ENCODE data around the gene GRIK2.

GRIK2 gene

GRCh38 chr6:101887532-101887931 is 494.0 kb downstream of the GRIK2 start:
- no peak for DNase-seq (ENCODE audit: low read depth)

DNA sequence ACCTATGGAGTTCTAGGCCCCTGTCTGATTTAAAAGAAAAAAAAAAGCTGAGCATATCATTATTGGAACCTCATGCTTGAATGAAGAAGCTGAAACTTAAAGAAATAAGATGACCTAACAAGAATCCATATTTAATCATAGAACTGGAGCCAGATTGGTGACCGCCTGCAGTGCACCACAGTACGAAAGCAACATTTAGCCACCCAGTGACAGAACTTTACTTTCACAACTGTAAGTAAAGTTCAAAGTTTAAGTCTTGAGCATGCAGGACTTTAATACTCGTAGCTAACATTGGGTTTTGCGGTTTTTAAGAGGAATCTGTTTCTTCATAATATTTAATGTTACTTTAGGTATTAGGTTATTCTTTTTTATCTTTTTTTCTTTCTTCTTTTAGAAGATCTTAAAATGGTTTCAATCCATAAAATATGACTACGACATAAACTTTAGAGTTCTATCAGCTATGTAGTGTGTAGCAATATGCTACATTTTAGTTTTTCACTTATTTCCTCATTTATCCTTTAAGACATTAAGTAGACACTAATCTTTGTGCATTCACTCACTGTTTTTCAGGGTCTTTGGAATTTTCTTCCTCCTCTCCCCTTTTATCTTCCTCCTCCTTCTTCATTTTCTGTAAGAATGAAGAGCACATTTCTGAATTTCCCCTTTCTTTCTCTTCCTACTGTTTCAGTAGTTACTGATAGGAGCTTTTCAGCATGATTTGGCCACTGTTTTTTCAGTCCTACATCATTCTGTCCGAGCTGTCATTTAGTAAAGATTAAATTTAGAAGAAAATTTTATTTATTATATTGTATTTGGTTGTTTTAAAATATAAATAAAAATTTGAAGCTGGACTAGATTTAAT is 514.1 kb downstream of the GRIK2 start:
- DNase-seq (ENCODE audit: low read depth), result no peak

DNA sequence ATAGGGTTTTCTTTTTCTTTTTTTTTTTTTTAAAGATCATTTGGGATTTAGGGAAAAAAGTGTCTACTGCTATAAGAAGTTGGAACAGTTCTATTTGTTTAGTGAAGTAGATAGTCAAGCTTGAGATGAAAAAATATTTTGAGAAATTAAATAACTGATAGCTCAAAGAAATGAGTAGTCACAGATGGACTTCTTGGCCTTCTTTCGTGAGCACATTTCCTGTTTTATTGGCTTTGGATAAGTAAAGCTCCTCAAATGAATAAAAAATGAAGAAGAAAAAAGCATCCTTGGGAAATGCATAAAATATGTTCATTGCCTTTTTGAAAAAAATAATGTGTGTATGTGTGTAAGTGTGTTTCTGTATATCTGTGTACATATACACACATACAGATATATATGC is 515.9 kb downstream of the GRIK2 start:
- DNase-seq (ENCODE audit: low read depth), result no peak

DNA sequence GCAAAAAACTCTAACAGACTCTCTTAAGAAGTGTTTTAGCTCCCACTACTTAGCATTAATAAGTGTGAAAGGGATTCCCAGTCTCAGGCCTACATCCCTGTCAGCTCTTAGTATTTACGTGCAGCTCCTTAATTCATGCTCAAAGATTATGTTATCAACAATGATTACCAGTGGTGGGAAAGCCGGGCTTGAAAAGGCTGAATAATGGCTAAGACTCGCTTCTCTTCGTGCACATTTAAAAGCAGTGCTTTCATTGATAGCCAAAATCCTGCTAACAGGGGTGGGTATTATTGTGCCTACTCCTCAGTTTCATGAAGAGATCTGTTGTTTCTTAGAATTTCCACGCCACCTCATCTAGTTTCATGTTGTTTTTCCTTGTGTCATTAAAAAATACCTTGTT is 518.8 kb downstream of the GRIK2 start:
- no peak for DNase-seq (ENCODE audit: low read depth)

GRCh38 chr6:101918471-101918870 is 525.0 kb downstream of the GRIK2 start:
- no peak for DNase-seq (ENCODE audit: low read depth)

DNA sequence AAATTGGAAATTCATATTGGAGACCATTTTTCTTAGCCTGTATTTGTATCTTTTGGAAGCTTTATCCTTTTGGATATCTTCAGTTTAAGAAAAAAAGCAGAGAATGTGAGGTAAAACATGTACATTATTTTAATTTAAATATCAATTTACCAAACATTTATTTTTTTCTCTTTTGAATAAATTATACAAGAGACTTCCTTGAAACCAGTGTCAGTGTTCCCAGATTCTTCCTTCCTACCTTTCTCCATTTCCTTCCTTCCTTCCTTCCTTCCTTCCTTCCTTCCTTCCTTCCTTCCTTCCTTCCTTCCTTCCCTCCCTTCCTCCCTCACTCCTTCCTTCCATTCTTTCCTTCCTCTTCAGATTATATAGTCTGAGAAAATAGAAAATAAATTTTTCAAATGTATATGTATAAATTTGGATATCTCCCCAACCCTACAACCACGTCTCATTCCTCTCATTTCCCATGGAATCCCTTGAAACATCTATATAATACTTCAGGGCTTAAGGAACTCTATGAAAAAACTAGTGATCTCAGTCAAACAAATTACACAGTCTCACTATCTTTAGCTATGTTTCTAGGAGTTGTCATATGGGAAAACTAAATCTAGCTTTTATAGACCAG is 528.4 kb downstream of the GRIK2 start:
- no peak for DNase-seq (ENCODE audit: low read depth)

DNA sequence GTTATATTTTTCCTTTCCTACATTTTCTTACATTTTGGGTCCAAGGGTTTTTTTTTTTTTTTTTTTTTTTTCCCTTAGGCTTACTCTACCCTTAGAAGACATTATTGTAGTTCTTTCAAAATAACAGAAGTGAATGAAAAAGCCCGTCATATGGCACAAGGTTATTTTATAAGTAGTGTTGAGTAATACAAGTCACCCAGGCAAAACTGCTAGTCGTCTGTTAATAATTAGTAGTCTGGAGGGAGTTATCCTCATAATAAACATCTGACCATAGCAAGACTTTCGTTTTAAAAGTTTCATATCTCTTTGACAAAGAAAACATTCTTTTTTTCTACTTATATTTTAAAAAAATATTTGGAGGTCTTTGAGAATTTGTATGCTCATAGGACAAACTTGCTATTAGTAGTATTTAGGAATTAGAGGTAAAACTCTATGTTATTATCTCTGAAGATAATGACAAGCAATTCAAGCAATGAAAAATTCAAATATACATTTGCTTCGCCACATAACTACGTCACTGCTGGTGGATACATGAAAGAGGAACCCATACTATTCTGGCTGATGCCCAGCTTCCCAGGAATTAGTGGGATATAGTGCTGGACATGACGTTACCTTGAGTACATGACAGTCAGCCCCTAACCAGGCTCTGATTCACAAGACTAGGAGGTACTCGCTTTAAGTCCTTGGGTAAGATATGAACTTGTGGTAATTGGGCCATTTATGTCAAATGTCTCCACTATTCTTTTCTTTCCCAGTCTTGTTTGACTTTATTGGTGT is 532.8 kb downstream of the GRIK2 start:
- DNase-seq (ENCODE audit: low read depth), result no peak

- no peak for DNase-seq (ENCODE audit: low read depth)
Measured at GRCh38 chr6:101931766-101932165, 538.3 kb downstream of the GRIK2 start.

DNA sequence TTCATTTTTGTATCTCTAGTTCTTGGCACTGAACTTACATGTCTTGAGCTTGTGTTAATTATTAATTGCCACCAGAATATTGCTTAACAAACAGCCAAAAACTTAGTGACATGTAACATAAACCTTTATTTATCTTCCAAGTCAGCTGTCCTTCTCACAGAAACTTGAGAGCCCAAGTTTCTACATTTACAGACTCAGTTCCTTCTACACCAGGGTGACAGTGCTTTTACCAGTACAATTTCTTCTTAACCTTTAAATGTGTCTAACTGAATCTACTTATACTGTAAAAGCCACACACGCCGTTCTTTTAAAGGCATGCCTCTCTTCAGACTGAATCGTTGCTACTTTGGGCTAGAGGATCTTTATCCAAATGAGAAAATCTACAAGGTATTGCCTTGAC is 539.2 kb downstream of the GRIK2 start:
- DNase-seq (ENCODE audit: low read depth), result no peak

GRCh38 chr6:101935732-101936131 is 542.2 kb downstream of the GRIK2 start:
- no peak for DNase-seq (ENCODE audit: low read depth)

GRCh38 chr6:101936516-101936915 is 543.0 kb downstream of the GRIK2 start:
- DNase-seq (ENCODE audit: low read depth), result no peak

GRCh38 chr6:101937108-101937507 is 543.6 kb downstream of the GRIK2 start:
- DNase-seq (ENCODE audit: low read depth), result no peak

DNA sequence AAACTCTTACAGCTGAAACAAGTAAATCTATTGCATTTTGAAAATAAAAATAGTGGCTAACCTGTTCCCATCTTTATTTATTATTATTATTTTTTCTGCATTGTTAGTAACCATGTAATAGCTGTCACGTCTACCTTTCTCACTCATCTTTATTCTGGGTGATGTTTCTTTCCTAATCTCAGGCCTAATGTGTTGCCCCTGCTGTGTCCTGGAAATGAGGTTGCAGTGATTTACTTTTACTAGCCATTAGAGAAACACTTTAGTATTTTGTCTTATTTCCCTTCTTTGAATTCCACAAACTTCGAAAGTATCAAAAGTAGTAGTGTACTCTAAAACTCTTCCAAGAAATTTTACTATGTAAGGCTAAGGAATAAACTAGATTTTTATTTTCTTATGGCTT is 546.9 kb downstream of the GRIK2 start:
- no peak for DNase-seq (ENCODE audit: low read depth)

GRCh38 chr6:101956961-101957360 is 563.5 kb downstream of the GRIK2 start:
- no peak for DNase-seq (ENCODE audit: low read depth)

DNA sequence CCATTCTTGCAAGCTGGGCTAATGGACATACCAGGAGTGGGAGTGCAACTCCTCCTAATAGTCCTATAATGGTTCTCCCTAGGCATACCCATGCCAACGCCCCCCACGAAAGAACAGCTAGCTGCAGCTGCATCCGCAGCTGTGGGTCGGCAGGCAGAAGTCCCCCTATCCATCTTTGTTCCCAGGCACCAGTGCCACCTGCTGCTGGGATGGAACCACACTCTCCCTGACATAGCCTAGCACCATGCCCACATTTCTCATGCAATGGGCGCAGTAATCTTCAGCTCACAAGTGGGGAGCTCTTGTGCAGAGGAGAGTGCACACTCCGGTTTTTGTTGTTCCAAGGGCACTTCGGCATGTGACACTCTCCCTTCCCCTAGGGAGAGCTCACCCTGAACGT is 567.8 kb downstream of the GRIK2 start:
- DNase-seq (ENCODE audit: low read depth), result no peak

DNA sequence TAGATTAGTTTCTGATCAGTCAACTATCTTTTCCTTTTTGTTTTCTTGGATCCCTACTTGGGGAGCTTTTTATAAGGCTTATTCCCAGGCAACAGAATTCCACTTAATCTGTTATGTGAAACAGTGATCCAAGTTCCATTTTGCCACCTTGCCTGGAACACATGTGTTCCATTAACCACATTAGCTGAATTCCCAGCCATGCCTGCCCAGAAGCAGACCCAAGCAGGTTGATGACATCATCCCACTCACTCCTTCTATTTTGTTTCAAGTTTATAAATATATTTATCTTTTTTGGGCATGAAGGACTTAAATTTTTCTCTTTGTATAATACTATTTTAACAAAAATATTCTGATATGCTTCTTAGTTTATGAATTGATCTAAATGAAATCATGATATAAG is 587.4 kb downstream of the GRIK2 start:
- DNase-seq (ENCODE audit: low read depth), result no peak

- DNase-seq (ENCODE audit: low read depth), result no peak
Measured at GRCh38 chr6:101986476-101986875, 593.0 kb downstream of the GRIK2 start.

GRCh38 chr6:101992286-101992685 is 598.8 kb downstream of the GRIK2 start:
- no peak for DNase-seq (ENCODE audit: low read depth)

DNA sequence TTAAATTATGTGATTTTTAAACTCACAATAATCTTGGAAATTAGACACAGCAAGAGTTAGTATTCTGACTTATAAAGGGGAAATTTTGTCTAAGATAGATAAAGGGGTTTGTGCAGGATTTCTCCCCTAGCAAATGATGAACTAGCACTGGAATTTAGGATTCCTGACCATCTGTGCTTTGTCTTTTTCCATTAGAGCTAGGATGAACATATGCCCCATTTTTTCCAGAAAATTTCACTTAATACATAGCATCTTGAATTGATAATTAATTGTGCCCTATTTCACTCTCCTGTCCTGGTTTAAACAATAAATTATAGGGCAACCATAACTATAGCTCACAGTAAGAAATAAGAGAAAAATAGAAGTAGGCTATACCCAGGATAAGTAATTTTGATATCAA is 601.0 kb downstream of the GRIK2 start:
- DNase-seq (ENCODE audit: low read depth), result no peak

GRCh38 chr6:102015431-102015830 is 621.9 kb downstream of the GRIK2 start:
- DNase-seq (ENCODE audit: low read depth), result no peak

DNA sequence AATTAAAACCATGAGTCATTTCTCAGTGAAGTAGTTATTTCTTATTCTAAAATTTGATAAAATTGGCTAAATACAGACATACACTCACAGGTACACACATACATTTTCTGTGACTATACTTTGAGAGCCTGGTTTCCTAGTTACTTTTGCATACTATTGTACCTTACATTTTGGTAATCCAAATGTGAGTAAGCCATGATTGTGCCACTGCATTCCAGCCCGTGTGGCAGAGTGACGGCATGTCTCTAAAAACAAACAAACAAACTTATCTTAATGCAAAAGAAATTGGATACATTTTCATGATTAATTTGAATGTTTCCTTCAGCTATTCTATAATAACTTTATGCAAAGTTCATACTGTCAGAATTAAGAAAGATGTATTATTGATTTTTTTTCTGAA is 628.8 kb downstream of the GRIK2 start:
- DNase-seq (ENCODE audit: low read depth), result no peak

- no peak for DNase-seq (ENCODE audit: low read depth)
Measured at GRCh38 chr6:102022803-102023202, 629.3 kb downstream of the GRIK2 start.
